SK-N-SH (cell line): ENCODE data around the gene CLPSL1. TPM values are rescaled to one million over a fixed set of nuclear protein-coding genes. Genes with fewer than 3 reads are reported as not detected.

Source experiments
- CTCF ChIA-PET: fragments of 300-600, 350-600 bp; formaldehyde crosslinking; extraction: SDS; loops from one replicate; lab custom pipeline; 2021; lab: Yijun Ruan, JAX
- POLR2A ChIA-PET: fragments of 350-600 bp; sonication (Branson Sonifier 250); formaldehyde crosslinking; extraction: SDS; loops from one replicate; lab custom pipeline; 2020; ENCODE audit warnings: antibody characterized with exemption, inconsistent platforms; lab: Yijun Ruan, JAX
- DNase-seq: peaks from one replicate; pipeline ENCODE4 v3.0.0; 2012
- H2AFZ ChIP-seq: fragments of 200-600 bp; sonication (generic); 2 replicates; pipeline ENCODE4 v1.8.1; 2016; ENCODE audit warnings: antibody characterized with exemption, mild to moderate bottlenecking, low read depth
- H3F3A ChIP-seq: fragments of 200-600 bp; sonication (generic); replicated peaks from 2 replicates; pipeline ENCODE3; 2016; ENCODE audit warnings: antibody characterized with exemption, mild to moderate bottlenecking; ENCODE audit not compliant: insufficient read depth
- H3K27ac ChIP-seq, 2 experiments: fragments of 200-500 bp in 1 of 2; fragments of 200-600 bp in 1 of 2; sonication (Bioruptor generic) in 1 of 2; sonication (generic), shearing (Covaris generic) in 1 of 2; 2 replicates each; pipeline versions ENCODE4 v1.5.1 to v1.6.1; 2014 to 2016; ENCODE audit warnings: low read depth in 2 of 2, inconsistent platforms in 1 of 2, low read length in 1 of 2, mild to moderate bottlenecking in 1 of 2, mixed read lengths in 1 of 2
- H3K27me3 ChIP-seq: fragments of 200-600 bp; sonication (generic), shearing (Covaris generic); 2 replicates; pipeline ENCODE4 v1.6.1; 2016; ENCODE audit warnings: mixed run types; ENCODE audit not compliant: insufficient read depth
- H3K36me3 ChIP-seq, 2 experiments: fragments of 200-500 bp in 1 of 2; fragments of 200-600 bp in 1 of 2; sonication (Bioruptor generic) in 1 of 2; sonication (generic) in 1 of 2; replicated peaks in 1 of 2; 2 replicates each; pipeline versions ENCODE3 to v1.5.1; 2014 to 2016; ENCODE audit warnings: low read length in 1 of 2, mild to moderate bottlenecking in 1 of 2; ENCODE audit not compliant: insufficient read depth in 2 of 2, control insufficient read depth in 1 of 2
- H3K4me1 ChIP-seq, 2 experiments: fragments of 200-500 bp in 1 of 2; fragments of 200-600 bp in 1 of 2; sonication (Bioruptor generic) in 1 of 2; sonication (generic), shearing (Covaris generic) in 1 of 2; 2 replicates each; pipeline versions ENCODE4 v1.5.1 to v1.6.1; 2014 to 2016; ENCODE audit warnings: low read depth in 1 of 2, low read length in 1 of 2, mixed run types in 1 of 2; ENCODE audit not compliant: insufficient read depth in 2 of 2, control insufficient read depth in 1 of 2
- H3K4me2 ChIP-seq: fragments of 200-600 bp; sonication (generic), shearing (Covaris generic); 2 replicates; pipeline ENCODE4 v1.6.1; 2017; ENCODE audit warnings: mixed run types
- H3K4me3 ChIP-seq, 2 experiments: fragments of 200-500 bp in 1 of 2; fragments of 200-600 bp in 1 of 2; sonication (Bioruptor generic) in 1 of 2; sonication (generic), shearing (Covaris generic) in 1 of 2; 2 replicates each; pipeline versions ENCODE4 v1.5.1 to v1.8.1; 2014 to 2016; ENCODE audit warnings: low read depth in 2 of 2, inconsistent platforms in 1 of 2, low read length in 1 of 2, mild to moderate bottlenecking in 1 of 2, mixed read lengths in 1 of 2, moderate library complexity in 1 of 2
- H3K79me2 ChIP-seq: fragments of 200-600 bp; sonication (generic); 2 replicates; pipeline ENCODE4 v1.8.1; 2017; ENCODE audit warnings: mild to moderate bottlenecking; ENCODE audit not compliant: insufficient read depth
- H3K9ac ChIP-seq: fragments of 200-600 bp; sonication (generic); 2 replicates; pipeline ENCODE4 v1.6.1; 2017; ENCODE audit warnings: mixed run types
- H3K9me2 ChIP-seq: fragments of 200-600 bp; sonication (generic); 2 replicates; pipeline ENCODE4 v1.6.1; 2017; ENCODE audit warnings: mixed run types
- H3K9me3 ChIP-seq: fragments of 200-600 bp; sonication (generic); 2 replicates; pipeline ENCODE4 v1.6.1; 2017; ENCODE audit warnings: mixed run types, mild to moderate bottlenecking, moderate library complexity
- H4K20me1 ChIP-seq: fragments of 200-600 bp; sonication (generic); 2 replicates; pipeline ENCODE4 v1.6.1; 2017; ENCODE audit warnings: mild to moderate bottlenecking, mixed run types; ENCODE audit not compliant: insufficient read depth
- CTCF ChIP-seq: fragments of 200-600 bp; sonication (generic); IDR thresholded peaks from 2 replicates; pipeline ENCODE4 v1.6.1; 2017; ENCODE audit warnings: antibody characterized with exemption, mild to moderate bottlenecking, moderate library complexity
- EP300 ChIP-seq, 2 experiments: IDR thresholded peaks; 2 replicates each; pipeline versions ENCODE4 v1.4.0 to v1.6.1; 2012; ENCODE audit warnings: borderline replicate concordance in 1 of 2, low read depth in 1 of 2, low read length in 1 of 2
- FOXJ3 ChIP-seq: sonication (generic); formaldehyde crosslinking; IDR thresholded peaks from 2 replicates; pipeline ENCODE4 v1.5.1; 2020; ENCODE audit warnings: mild to moderate bottlenecking, missing genetic modification reagents
- GATA2 ChIP-seq: sonication (generic); formaldehyde crosslinking; IDR thresholded peaks from 2 replicates; pipeline ENCODE4 v1.5.0; 2020; ENCODE audit warnings: mild to moderate bottlenecking, missing genetic modification reagents
- JUND ChIP-seq: IDR thresholded peaks from 2 replicates; pipeline ENCODE4 v1.4.0; 2012
- NRF1 ChIP-seq: IDR thresholded peaks from 2 replicates; pipeline ENCODE4 v1.6.1; 2012; ENCODE audit warnings: low read depth, mild to moderate bottlenecking, low read length
- PBX3 ChIP-seq: IDR thresholded peaks from 2 replicates; pipeline ENCODE4; 2012
- RAD21 ChIP-seq: IDR thresholded peaks from 2 replicates; pipeline ENCODE4 v1.6.1; 2012; ENCODE audit warnings: mild to moderate bottlenecking, low read length
- REST ChIP-seq: IDR thresholded peaks from 2 replicates; pipeline ENCODE4 v1.6.1; 2012; ENCODE audit warnings: mild to moderate bottlenecking, low read depth, low read length, moderate library complexity
- RFX5 ChIP-seq: IDR thresholded peaks from 2 replicates; pipeline ENCODE4 v1.6.1; 2012; ENCODE audit warnings: mild to moderate bottlenecking, improper control_type of control experiment, low read length
- RXRA ChIP-seq: IDR thresholded peaks from 2 replicates; pipeline ENCODE4 v1.4.0; 2012; ENCODE audit warnings: low read depth, mild to moderate bottlenecking, borderline replicate concordance
- TCF12 ChIP-seq: IDR thresholded peaks from 2 replicates; pipeline ENCODE4 v1.4.0; 2012
- TEAD4 ChIP-seq: IDR thresholded peaks from 2 replicates; pipeline ENCODE4 v1.4.0; 2012; ENCODE audit warnings: mild to moderate bottlenecking, borderline replicate concordance; ENCODE audit not compliant: insufficient read depth
- YY1 ChIP-seq: IDR thresholded peaks from 2 replicates; pipeline ENCODE4 v1.4.0; 2012; ENCODE audit warnings: low read depth, mild to moderate bottlenecking
- ZBTB33 ChIP-seq: IDR thresholded peaks from 2 replicates; pipeline ENCODE4 v1.4.0; 2012; ENCODE audit warnings: low read depth, borderline replicate concordance
- WGBS: methylation state at CpG from one replicate; pipeline ENCODE4 v1.1.6; 2017; ENCODE audit warnings: low lambda C conversion rate; 5-methylcytosine and 5-hydroxymethylcytosine counted together
- polyA plus RNA-seq, 3 experiments: library from polyadenylated mRNA; depleted of rRNA; stranded (reverse); fragments of >200 nt; gene quantifications; 2 replicates each; pipeline ENCODE4 v1.2.3, GENCODE V29; 2012

CLPSL1 gene
- polyA plus RNA-seq, 1 of the 3 experiments (the other 2 are of a cell fraction) = not detected

- no CpG with 5 or more reads among the region's 5 CpGs for WGBS
- H3K27ac ChIP-seq = no peak overlapping the region
- no peaks in the 10 kb centered on the region for H3F3A ChIP-seq
- TF ChIP-seq TEAD4 (no peak), RXRA (no peak), RAD21 (no peak), FOXJ3 (CRISPR knock-in tag) (no peak), NRF1 (no peak)
- H3K9me2 ChIP-seq = no peaks in the 10 kb centered on the region
- no peaks in the 10 kb centered on the region for H4K20me1 ChIP-seq
- no peaks in the 10 kb centered on the region for H3K36me3 ChIP-seq
- no peaks in the 10 kb centered on the region for H3K9me3 ChIP-seq
- H3K4me2 ChIP-seq = no peak overlapping the region
- H3K4me3 ChIP-seq = no peak overlapping the region
- no peak for DNase-seq
- peaks cover 9% of the 10 kb centered on the region; the same call in 1 of the 2 replicates for H3K27me3 ChIP-seq
- ChIA-PET POLR2A (no interaction called here), CTCF (interaction anchor here (1.1 to 1.2 kb wide), 2 partner anchors 16 to 22 kb away, joined by 3 read pairs; no protein-coding TSS in a partner anchor)
- no peaks in the 10 kb centered on the region for H3K79me2 ChIP-seq
- H3K4me1 ChIP-seq = no peaks in the 10 kb centered on the region
- no peak overlapping the region for H2AFZ ChIP-seq
- H3K9ac ChIP-seq = no peak overlapping the region
These were observed 9.5 kb upstream of the CLPSL1 start for GRCh38 chr6:35771343-35771627.

GRCh38 chr6:35774116-35774794 is 6.6 kb upstream of the CLPSL1 start:
- no peak overlapping the region for H3K9ac ChIP-seq
- no peak overlapping the region for H3K4me2 ChIP-seq
- DNase-seq = no peak
- no peaks in the 10 kb centered on the region for H3K9me3 ChIP-seq
- H2AFZ ChIP-seq = no peak overlapping the region
- H3K36me3 ChIP-seq = no peaks in the 10 kb centered on the region
- CTCF ChIA-PET = no interaction called here
- no peaks in the 10 kb centered on the region for H3K9me2 ChIP-seq
- TF ChIP-seq CTCF (no peak), RXRA (no peak), GATA2 (CRISPR knock-in tag) (no peak), YY1 (no peak), TCF12 (no peak), RFX5 (no peak), ZBTB33 (no peak), JUND (no peak), PBX3 (no peak), EP300 (IDR thresholded peaks at IDR 0.05; ENCODE audit: borderline replicate concordance in 1 of 2, low read depth in 1 of 2, low read length in 1 of 2) (no peak), REST (no peak)
- POLR2A ChIA-PET = no interaction called here
- H3K4me3 ChIP-seq = no peak overlapping the region
- H3K79me2 ChIP-seq = no peaks in the 10 kb centered on the region
- no peaks in the 10 kb centered on the region for H4K20me1 ChIP-seq
- peaks cover 12% of the 10 kb centered on the region; the same call in 1 of the 2 replicates for H3K27me3 ChIP-seq
- H3K27ac ChIP-seq = no peak overlapping the region
- 71% methylated on average over 11 of the region's 11 CpGs for WGBS
- no peaks in the 10 kb centered on the region; a peak in 1 of 4 replicates for H3K4me1 ChIP-seq
- H3F3A ChIP-seq = no peaks in the 10 kb centered on the region
